Neutrophil (primary cell): ENCODE measurements around the gene RIPOR2.
A peak's percentile ranks its signal among the peaks of the same experiment; 100 is the strongest.

Experiments used
- H3K27ac ChIP-seq: fragments of 200-600 bp; sonication (generic); 2 replicates; pipeline ENCODE4 v1.5.1; 2016; ENCODE audit warnings: mild to moderate bottlenecking, moderate library complexity
- H3K27me3 ChIP-seq: fragments of 200-600 bp; sonication (generic); 2 replicates; pipeline ENCODE4 v1.6.0; 2016; ENCODE audit warnings: mild to moderate bottlenecking
- H3K36me3 ChIP-seq: fragments of 200-600 bp; sonication (generic); 2 replicates; pipeline ENCODE4 v1.5.1; 2017
- H3K4me1 ChIP-seq, 2 experiments: fragments of 200-600 bp in 1 of 2; sonication (generic) in 1 of 2; 1 replicate in 1 of 2; 2 replicates in 1 of 2; pipeline versions ENCODE4 v1.5.1 to v1.6.1; 2013 to 2016; ENCODE audit warnings: low read depth in 1 of 2, low read length in 1 of 2, mild to moderate bottlenecking in 1 of 2, moderate library complexity in 1 of 2; ENCODE audit not compliant: control insufficient read depth in 1 of 2, insufficient read depth in 1 of 2
- H3K4me3 ChIP-seq, 2 experiments: fragments of 200-600 bp in 1 of 2; sonication (generic) in 1 of 2; 1 replicate in 1 of 2; 2 replicates in 1 of 2; pipeline ENCODE4 v1.5.1; 2013 to 2016; ENCODE audit warnings: low read depth in 1 of 2, low read length in 1 of 2, mild to moderate bottlenecking in 1 of 2, moderate library complexity in 1 of 2
- H3K9me3 ChIP-seq: fragments of 200-600 bp; sonication (generic); 2 replicates; pipeline ENCODE4 v1.5.1; 2016
- CTCF ChIP-seq: fragments of 200-600 bp; sonication (generic); IDR thresholded peaks from 2 replicates; pipeline ENCODE4 v1.5.1; 2016; ENCODE audit warnings: antibody characterized with exemption

Gene RIPOR2

GRCh38 chr6:24906314-24906713 is 29.4 kb downstream of the RIPOR2 start:
- Histone ChIP-seq H3K4me1 (peaks cover 69 to 83% of the 10 kb centered on the region in 2 experiments), H3K36me3 (peaks cover 97% of the 10 kb centered on the region), H3K9me3 (no peaks in the 10 kb centered on the region), H3K27ac (peak overlapping the region; percentile 85), H3K4me3 (no peak overlapping the region), H3K27me3 (no peaks in the 10 kb centered on the region)
- TF ChIP-seq CTCF, result no peak

- Histone ChIP-seq H3K27ac (peak overlapping the region; percentile 85), H3K27me3 (no peaks in the 10 kb centered on the region), H3K9me3 (no peaks in the 10 kb centered on the region), H3K4me1 (peaks cover 66 to 83% of the 10 kb centered on the region in 2 experiments), H3K4me3 (peak overlapping the region in 1 of 2 experiments; percentile 0), H3K36me3 (peaks cover 97% of the 10 kb centered on the region)
- no peak for TF ChIP-seq CTCF
These were observed 30.3 kb downstream of the RIPOR2 start for GRCh38 chr6:24905483-24905882.

- Histone ChIP-seq H3K27me3 (no peaks in the 10 kb centered on the region), H3K27ac (peak overlapping the region; percentile 38), H3K36me3 (peaks cover 96% of the 10 kb centered on the region), H3K9me3 (no peaks in the 10 kb centered on the region), H3K4me3 (no peak overlapping the region), H3K4me1 (peaks cover 58 to 83% of the 10 kb centered on the region in 2 experiments)
- TF ChIP-seq CTCF, result no peak
These were observed 32.1 kb downstream of the RIPOR2 start for GRCh38 chr6:24903681-24904080.

GRCh38 chr6:24902782-24903181 is 33.0 kb downstream of the RIPOR2 start:
- peaks cover 58 to 83% of the 10 kb centered on the region in 2 experiments for H3K4me1 ChIP-seq
- no peak for TF ChIP-seq CTCF
- no peak overlapping the region for H3K4me3 ChIP-seq
- H3K27ac ChIP-seq, result peak overlapping the region; percentile 68
- H3K27me3 ChIP-seq, result no peaks in the 10 kb centered on the region
- H3K9me3 ChIP-seq, result no peaks in the 10 kb centered on the region
- peaks cover 94% of the 10 kb centered on the region for H3K36me3 ChIP-seq

GRCh38 chr6:24901698-24902328 is 33.9 kb downstream of the RIPOR2 start:
- Histone ChIP-seq H3K27me3 (no peaks in the 10 kb centered on the region), H3K4me1 (peaks cover 57 to 83% of the 10 kb centered on the region in 2 experiments), H3K27ac (peak overlapping the region; percentile 68), H3K4me3 (no peak overlapping the region), H3K9me3 (no peaks in the 10 kb centered on the region), H3K36me3 (peaks cover 94% of the 10 kb centered on the region)
- TF ChIP-seq CTCF, result no peak
